Ishikawa (cell line): ENCODE results near the gene SCYGR6.

Source experiments
- CREB1 ChIP-seq: IDR thresholded peaks from 2 replicates; pipeline ENCODE4 v1.6.1; 2012; ENCODE audit warnings: low read depth
- EP300 ChIP-seq: IDR thresholded peaks from 2 replicates; pipeline ENCODE4 v1.6.1; 2012; ENCODE audit warnings: borderline replicate concordance
- REST ChIP-seq: IDR thresholded peaks from 2 replicates; pipeline ENCODE4 v1.6.1; 2012; ENCODE audit warnings: low read depth, mild to moderate bottlenecking

- TF ChIP-seq CREB1, result no peak
- no peak for TF ChIP-seq REST
- TF ChIP-seq EP300, result no peak
Observed at GRCh38 chr2:227717687-227718567, 6.6 kb downstream of the SCYGR6 start, which contains the start of gene SLC19A3.
